Left ventricle myocardium superior (tissue), 1 donor: ENCODE data around the gene ACO1. TPM values are rescaled to one million over a fixed set of nuclear protein-coding genes. Genes with fewer than 3 reads are reported as not detected.

Source experiments
- ATAC-seq: fragments of 200-7000 bp; cut with Tn5 transposase; one replicate; pipeline ENCODE4 v1.9.1; 2020; ENCODE audit warnings: mild to moderate bottlenecking, moderate library complexity
- DNase-seq: peaks from one replicate; pipeline ENCODE4 v3.0.0-alpha.2; 2020
- intact Hi-C: fragments of 100-400 bp; cut with micrococcal nuclease; formaldehyde crosslinking; loops from one replicate; pipeline ENCODE4 v1.11.0; 2022
- total RNA-seq: library from RNA; stranded (reverse); fragmentation: NEBNext Ultra II Directional; extraction: Animal tissue kit (Norgen Biotek cat#: 25700); gene quantifications from one replicate; pipeline ENCODE4 v1.2.1, GENCODE V29; 2021
- donor health status: DM: no; HTN: yes; CAD: no; lungs with severe emphysema.

The ACO1 gene
- total RNA-seq, 1 donor from 2014 or later: 62.1 TPM

GRCh38 chr9:32455738-32456137, 71.3 kb downstream of the ACO1 start:
- intact Hi-C loops: no loop called here
- DNase-seq (peak; percentile 41), ATAC-seq (peak; percentile 72)

GRCh38 chr9:32456564-32456963, 72.1 kb downstream of the ACO1 start:
- intact Hi-C loops: no loop called here
- DNase-seq (no peak), ATAC-seq (no peak)

- intact Hi-C loops: no loop called here
- ATAC-seq (no peak), DNase-seq (no peak)
Observed at GRCh38 chr9:32463500-32464293, 79.3 kb downstream of the ACO1 start.

- no peak for ATAC-seq
- DNase-seq: no peak
- intact Hi-C loops: no loop called here
Observed at GRCh38 chr9:32468740-32469139, 84.3 kb downstream of the ACO1 start.

GRCh38 chr9:32472344-32472743, 87.9 kb downstream of the ACO1 start:
- ATAC-seq (no peak), DNase-seq (no peak)
- intact Hi-C loops: no loop called here

GRCh38 chr9:32483343-32483742, 98.9 kb downstream of the ACO1 start:
- ATAC-seq (no peak), DNase-seq (no peak)
- intact Hi-C loops: no loop called here

GRCh38 chr9:32486839-32487562, 102.6 kb downstream of the ACO1 start:
- intact Hi-C loops: no loop called here
- no peak for ATAC-seq

GRCh38 chr9:32487981-32488380, 103.5 kb downstream of the ACO1 start:
- ATAC-seq (no peak), DNase-seq (no peak)
- intact Hi-C loops: no loop called here

More at GRCh38 chr9:32486839-32487562, 102.6 kb downstream of the ACO1 start:
- no peak for DNase-seq

- no peak for ATAC-seq
- intact Hi-C loops: no loop called here
- DNase-seq: no peak
Observed at GRCh38 chr9:32490601-32491000, 106.2 kb downstream of the ACO1 start.

- no peak for ATAC-seq
- no peak for DNase-seq
- intact Hi-C loops: no loop called here
Observed at GRCh38 chr9:32497921-32498320, 113.5 kb downstream of the ACO1 start.

- ATAC-seq (no peak), DNase-seq (no peak)
- intact Hi-C loops: no loop called here
Observed at GRCh38 chr9:32500768-32501167, 116.3 kb downstream of the ACO1 start.

- no peak for DNase-seq
- ATAC-seq: no peak
- intact Hi-C loops: no loop called here
Observed at GRCh38 chr9:32501868-32502267, 117.4 kb downstream of the ACO1 start.

- DNase-seq (no peak), ATAC-seq (no peak)
- intact Hi-C loops: no loop called here
Observed at GRCh38 chr9:32502464-32502863, 118.0 kb downstream of the ACO1 start.

- intact Hi-C loops: no loop called here
- ATAC-seq: no peak
- DNase-seq: no peak
Observed at GRCh38 chr9:32503008-32503407, 118.6 kb downstream of the ACO1 start.

Other genes starting within 250 kb of the ACO1 start
- 4.5 TPM for gene RIGI, start 141.6 kb downstream of the ACO1 start, total RNA-seq
- gene SMIM27, start 167.7 kb downstream of the ACO1 start, total RNA-seq: 19.1 TPM
- gene TOPORS, start 167.9 kb downstream of the ACO1 start, total RNA-seq: 9.4 TPM
- 180 TPM for gene NDUFB6, start 188.5 kb downstream of the ACO1 start, total RNA-seq